Mesenteric fat pad (tissue), 1 donor: ENCODE data around the gene IL1RAPL2. TPM values are rescaled to one million over a fixed set of nuclear protein-coding genes. Genes with fewer than 3 reads are reported as not detected.
"Not testable (repeated sequence)": the region's sequence is repeated elsewhere in the genome, so short reads cannot be mapped to it uniquely, and the experiment has no call there.

Experiments
- DNase-seq: peaks from one replicate; pipeline ENCODE4 v3.0.0-alpha.2; 2020; ENCODE audit warnings: low spot score
- total RNA-seq: library from RNA; stranded (reverse); fragmentation: NEBNext Ultra II Directional; extraction: Animal tissue kit (Norgen Biotek cat#: 25700); gene quantifications from one replicate; pipeline ENCODE4 v1.2.1, GENCODE V29; 2021
- donor health status: DM: yes; HTN: yes; CAD: no.

The IL1RAPL2 gene
- total RNA-seq, 1 donor from 2014 or later, result not detected

- no peak for DNase-seq
Measured at GRCh38 chrX:104670051-104670450, 104.1 kb downstream of the IL1RAPL2 start.

DNA sequence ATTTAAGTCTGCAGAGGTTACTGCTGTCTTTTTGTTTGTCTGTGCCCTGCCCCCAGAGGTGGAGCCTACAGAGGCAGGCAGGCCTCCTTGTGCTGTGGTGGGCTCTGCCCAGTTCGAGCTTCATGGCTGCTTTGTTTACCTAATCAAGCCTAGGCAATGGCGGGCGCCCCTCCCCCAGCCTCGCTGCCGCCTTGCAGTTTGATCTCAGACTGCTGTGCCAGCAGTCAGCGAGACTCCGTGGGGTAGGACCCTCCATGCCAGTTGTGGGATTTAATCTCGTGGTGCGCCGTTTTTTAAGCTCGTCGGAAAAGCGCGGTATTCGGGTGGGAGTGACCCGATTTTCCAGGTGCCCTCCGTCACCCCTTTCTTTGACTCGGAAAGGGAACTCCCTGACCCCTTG, 111.5 kb downstream of the IL1RAPL2 start:
- DNase-seq, result not testable (repeated sequence)

- no peak for DNase-seq
Measured at GRCh38 chrX:104679175-104679574, 113.2 kb downstream of the IL1RAPL2 start.

GRCh38 chrX:104681214-104681613, 115.2 kb downstream of the IL1RAPL2 start:
- no peak for DNase-seq

DNA sequence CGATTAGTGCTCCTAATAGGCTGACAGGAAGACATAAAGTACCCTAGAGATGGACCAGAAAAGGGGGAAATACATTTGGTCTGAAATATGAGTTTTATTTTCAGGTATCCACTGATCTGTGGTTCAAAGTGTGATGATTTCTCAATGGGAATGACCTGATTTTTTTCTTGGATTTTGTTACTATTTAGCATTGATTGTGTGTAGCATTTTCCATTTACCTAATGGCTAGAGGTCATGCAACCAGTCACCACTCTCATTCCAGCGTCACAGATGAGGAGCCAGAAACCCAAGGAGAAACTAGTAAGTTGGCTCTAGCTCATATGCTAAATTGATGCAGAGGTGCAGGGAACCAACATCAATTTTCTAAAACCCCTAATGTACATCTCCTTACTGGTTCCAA, 118.1 kb downstream of the IL1RAPL2 start:
- DNase-seq, result no peak

DNA sequence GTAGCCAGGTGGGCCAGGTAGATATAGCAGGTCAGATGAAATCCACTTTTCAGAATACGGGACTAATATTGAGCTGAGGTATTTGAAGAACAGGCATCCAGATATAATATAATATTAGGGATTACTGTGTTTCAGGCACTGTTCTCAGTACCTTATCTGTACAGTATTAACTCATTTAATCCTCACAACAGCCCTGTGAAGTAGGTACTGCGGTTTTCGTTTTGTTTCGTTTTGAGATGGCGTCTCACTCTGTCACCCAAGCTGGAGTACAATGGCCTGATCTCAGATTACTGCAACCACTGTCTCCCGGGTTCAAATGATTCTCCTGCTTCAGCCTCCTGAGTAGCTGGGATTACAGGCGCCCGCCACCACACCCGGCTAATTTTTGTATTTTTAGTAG, 129.6 kb downstream of the IL1RAPL2 start:
- no peak for DNase-seq

DNA sequence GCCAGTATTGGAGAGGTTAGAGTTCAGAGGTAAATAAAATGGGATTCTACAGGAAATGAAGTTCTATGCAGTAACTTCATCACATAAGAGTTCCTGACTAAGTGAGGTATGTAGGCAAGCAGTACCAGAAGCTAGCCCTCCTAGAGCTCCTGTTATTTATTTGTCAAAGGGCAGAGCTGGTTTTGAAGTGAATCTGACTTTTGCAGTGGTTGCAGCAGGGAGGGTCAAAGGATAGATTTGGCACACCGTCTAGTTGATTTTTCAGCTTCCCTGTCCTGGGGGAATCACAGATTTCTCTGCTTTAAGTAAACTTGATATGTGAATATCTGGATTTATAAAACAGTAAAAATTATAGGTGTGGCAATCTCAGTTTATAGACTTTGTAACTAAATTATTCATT, 130.7 kb downstream of the IL1RAPL2 start:
- no peak for DNase-seq

- no peak for DNase-seq
Measured at GRCh38 chrX:104697294-104697693, 131.3 kb downstream of the IL1RAPL2 start.

- no peak for DNase-seq
Measured at GRCh38 chrX:104707042-104707441, 141.0 kb downstream of the IL1RAPL2 start.

DNA sequence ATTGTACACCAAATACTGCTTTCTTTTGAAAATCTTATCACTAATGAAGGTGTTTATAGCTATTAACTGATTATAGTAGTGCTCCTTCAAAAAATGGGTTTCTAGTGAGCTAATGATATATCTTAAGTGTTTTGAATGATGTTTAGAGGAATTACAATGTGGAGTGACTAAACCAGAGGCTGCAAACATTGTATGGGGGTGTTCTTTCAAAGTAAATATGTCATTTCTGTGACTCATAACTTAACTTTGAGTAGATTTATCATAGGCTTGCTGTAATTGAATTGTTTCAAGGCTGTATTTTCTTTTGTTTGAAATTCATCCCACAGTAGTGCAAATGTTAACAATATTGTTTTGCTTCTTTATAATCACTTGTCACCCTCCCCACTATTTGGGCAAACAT, 141.6 kb downstream of the IL1RAPL2 start:
- DNase-seq, result no peak

DNA sequence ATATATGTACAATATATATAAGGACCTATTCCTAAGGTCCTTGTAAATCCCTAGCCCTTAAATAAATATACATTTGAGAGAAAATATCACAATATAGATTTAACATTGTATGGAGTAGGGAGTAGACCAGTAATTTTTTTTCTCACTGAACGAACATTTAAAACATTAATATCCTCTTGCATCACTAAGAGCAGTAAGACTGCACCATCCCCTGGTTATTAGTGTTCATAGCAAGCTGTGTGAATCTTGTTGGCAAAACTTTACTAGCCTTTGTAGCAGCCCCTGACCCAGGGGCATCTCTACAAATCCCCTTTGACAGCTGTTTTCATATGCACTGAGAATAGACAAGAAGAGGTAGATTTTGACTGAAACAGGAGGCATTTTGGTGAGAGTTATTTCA, 146.5 kb downstream of the IL1RAPL2 start:
- DNase-seq, result no peak

DNA sequence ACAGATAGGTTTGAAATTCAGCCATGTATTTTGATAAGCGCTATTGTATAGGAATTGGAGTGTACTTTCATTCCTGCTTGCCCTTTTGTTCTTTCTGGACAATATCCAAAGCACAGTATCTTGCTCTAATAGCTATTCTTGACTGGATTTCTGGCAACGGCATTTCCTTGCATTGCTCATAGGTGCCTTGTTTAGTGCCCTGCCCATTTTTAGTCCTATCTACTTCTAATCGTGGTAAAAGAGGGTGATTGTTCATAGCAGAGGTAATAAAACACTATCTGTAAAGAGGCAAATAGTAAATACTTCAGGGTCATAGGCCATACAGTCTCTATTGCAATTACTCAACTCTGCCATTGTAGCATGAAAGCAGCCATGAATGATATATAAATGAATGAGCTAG, 155.9 kb downstream of the IL1RAPL2 start:
- DNase-seq, result no peak

- no peak for DNase-seq
Measured at GRCh38 chrX:104728456-104728855, 162.5 kb downstream of the IL1RAPL2 start.

DNA sequence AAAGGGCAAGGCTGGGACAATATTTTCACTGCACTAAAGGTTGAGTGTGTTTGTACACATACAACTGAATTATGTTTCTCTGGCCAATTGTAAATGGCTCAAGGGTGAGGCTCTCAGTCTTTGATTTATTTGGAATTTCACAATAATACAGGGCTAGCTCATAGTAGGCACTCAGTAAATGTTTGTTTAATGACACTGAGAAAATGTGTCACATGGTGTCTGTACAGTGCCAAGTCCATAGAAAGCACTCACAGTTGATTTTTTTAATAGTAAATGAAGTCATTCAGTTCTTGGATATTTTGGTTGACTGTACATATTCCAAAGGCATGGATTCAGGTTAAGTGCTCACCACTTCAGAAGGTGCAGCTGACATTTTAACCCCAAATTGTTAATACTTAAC, 176.4 kb downstream of the IL1RAPL2 start:
- DNase-seq, result no peak

DNA sequence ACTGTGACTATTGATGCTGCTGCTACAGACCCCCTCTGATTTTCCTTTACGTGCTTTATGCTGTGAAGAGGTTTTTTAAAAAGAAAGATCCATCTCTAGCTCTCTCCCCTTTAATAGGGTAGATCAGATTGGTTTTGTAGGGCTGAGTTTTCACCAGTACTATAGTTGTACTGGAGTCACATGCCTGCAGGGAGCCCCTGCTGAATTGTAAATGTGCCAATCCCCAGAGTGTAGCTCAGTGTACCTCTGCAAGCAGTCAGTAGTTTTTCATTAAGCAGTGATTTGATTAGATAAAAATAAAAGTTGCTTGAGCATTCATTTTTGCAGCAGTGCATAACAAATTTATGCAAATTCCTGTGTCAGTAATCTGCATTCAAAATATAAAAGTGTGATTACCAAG, 179.2 kb downstream of the IL1RAPL2 start:
- DNase-seq, result no peak

DNA sequence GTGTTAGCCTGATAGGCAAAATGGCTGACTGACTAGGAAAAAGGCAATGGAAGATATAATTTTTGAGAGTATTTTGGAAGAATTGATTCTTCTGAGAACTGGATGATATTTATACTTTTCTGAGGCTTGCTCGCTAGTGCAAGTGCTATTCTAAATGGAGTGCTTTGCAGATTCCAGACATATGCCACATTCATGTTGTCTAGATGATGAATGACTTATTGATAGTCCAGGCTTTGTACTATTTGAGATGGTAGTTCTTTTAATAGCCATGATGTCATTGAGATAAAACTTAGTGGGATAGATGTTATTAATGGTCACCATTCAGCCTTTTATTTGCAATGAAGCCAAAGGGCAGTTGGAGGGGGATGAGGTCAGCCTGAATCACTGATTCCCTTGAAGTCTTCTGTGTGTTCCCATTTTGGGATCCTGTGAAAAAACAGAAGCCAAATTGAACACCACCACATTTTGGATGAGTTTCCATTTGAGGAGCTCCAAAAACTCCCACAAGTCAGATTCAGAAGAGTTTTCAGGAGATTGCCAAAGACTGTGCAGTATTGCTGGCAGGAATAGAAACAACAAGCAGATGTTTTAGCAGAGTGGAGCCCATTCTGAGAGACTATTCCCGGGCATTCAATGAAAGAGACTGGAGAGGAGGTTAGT, 184.1 kb downstream of the IL1RAPL2 start:
- DNase-seq, result no peak

DNA sequence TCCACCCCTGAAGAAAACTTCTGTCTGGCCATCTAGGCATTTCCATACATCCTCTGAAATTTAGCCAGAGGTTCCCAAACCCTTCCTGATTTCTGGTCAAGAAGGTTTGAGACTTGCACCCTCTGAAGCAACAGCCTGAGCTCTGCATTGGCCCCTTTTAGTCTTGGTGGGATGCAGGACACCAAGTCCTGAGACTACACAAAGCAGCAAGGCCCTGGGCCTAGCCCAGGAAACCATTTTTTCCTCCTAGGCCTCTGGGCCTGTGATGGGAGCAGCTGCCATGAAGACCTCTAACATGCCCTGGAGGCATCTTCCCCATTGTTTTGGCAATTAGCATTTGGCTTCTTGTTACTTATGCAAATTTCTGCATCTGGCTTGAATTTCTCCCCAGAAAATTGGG, 196.6 kb downstream of the IL1RAPL2 start:
- no peak for DNase-seq

GRCh38 chrX:104789784-104790183, 223.8 kb downstream of the IL1RAPL2 start:
- no peak for DNase-seq

GRCh38 chrX:104795804-104796203, 229.8 kb downstream of the IL1RAPL2 start:
- DNase-seq, result no peak

GRCh38 chrX:104803219-104803618, 237.2 kb downstream of the IL1RAPL2 start:
- no peak for DNase-seq

DNA sequence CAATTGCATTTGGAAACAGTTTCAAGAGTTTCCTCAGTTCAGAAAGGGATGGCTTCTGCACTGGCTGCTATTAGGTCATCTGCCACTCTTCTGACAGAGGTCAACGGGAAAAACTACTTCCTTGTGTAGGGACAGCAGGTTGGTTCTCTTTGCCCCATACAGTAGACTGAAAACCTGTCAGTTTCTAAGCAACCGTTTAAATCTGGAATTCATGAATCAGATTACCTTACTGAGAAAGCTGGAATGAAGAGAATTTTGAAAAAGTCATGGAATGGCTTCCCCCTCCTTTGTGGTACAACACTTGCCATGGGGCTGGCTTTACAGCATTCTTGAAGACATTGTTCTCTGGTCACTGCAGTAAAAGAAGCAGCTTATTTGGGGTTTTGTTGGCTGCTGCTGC, 240.3 kb downstream of the IL1RAPL2 start:
- DNase-seq, result no peak

DNA sequence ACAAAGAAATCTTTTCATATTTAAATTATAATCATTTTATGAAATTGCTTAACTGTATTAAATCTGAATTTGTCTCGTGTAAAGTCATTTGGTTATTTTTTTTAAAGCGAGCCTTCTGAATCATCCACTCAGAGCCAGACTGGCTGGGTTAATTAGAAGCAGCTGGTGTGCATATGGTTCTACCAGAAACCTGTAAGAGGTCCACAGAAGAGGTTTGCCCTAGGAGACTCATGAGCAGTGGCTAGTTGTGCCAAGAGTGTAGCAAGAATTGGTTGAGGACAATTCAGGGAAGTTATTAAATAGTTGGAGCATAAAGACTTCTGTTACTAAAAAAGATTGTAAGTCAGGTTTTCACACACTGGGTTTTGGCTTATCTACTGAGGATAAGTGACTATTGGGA, 267.4 kb downstream of the IL1RAPL2 start:
- DNase-seq, result no peak

GRCh38 chrX:104842646-104843045, 276.6 kb downstream of the IL1RAPL2 start:
- DNase-seq, result no peak

- DNase-seq, result no peak
Measured at GRCh38 chrX:104852241-104852640, 286.2 kb downstream of the IL1RAPL2 start.
